DND-41 (cell line): ENCODE measurements around the gene ACKR3.

Source experiments
- ATAC-seq: fragments of 200-7000 bp; cut with Tn5 transposase; 3 replicates; pipeline ENCODE4 v1.9.1; 2021; ENCODE audit warnings: low read depth; ENCODE audit not compliant: insufficient read depth
- DNase-seq: peaks from one replicate; pipeline ENCODE4 v3.0.0-alpha.2; 2020
- H2AFZ ChIP-seq: 2 replicates; pipeline ENCODE4 v1.6.0; 2012; ENCODE audit warnings: low read depth, low read length
- H3K27ac ChIP-seq: 2 replicates; pipeline ENCODE4 v1.5.1; 2012; ENCODE audit warnings: low read length, inconsistent platforms
- H3K27me3 ChIP-seq: fragments of 200-600 bp; sonication (generic); 2 replicates; pipeline ENCODE4 v1.6.0; 2012; ENCODE audit warnings: low read length, mild to moderate bottlenecking, inconsistent platforms; ENCODE audit not compliant: insufficient read depth, poor library complexity
- H3K36me3 ChIP-seq: 2 replicates; pipeline ENCODE4 v1.5.1; 2012; ENCODE audit warnings: low read length, inconsistent platforms; ENCODE audit not compliant: insufficient read depth
- H3K4me1 ChIP-seq: 2 replicates; pipeline ENCODE4 v1.5.1; 2012; ENCODE audit warnings: mild to moderate bottlenecking, low read length; ENCODE audit not compliant: insufficient read depth
- H3K4me2 ChIP-seq: 2 replicates; pipeline ENCODE4 v1.6.0; 2012; ENCODE audit warnings: mild to moderate bottlenecking, moderate library complexity, low read length, inconsistent platforms; ENCODE audit not compliant: insufficient read depth
- H3K4me3 ChIP-seq, 2 experiments: fragments of 200-600 bp in 1 of 2; shearing (Covaris generic) in 1 of 2; 2 replicates each; pipeline ENCODE4 v1.5.1; 2012 to 2016; ENCODE audit warnings: inconsistent platforms in 2 of 2, low read length in 2 of 2, mild to moderate bottlenecking in 2 of 2, low read depth in 1 of 2, moderate library complexity in 1 of 2
- H3K79me2 ChIP-seq: 2 replicates; pipeline ENCODE4 v1.6.0; 2012; ENCODE audit warnings: low read length, inconsistent platforms; ENCODE audit not compliant: insufficient read depth
- H3K9ac ChIP-seq: 2 replicates; pipeline ENCODE4 v1.6.0; 2012; ENCODE audit warnings: low read depth, mild to moderate bottlenecking, inconsistent platforms, low read length, moderate library complexity
- H3K9me3 ChIP-seq: 2 replicates; pipeline ENCODE4 v1.5.1; 2012; ENCODE audit warnings: low read length, moderate library complexity, mild to moderate bottlenecking, inconsistent platforms; ENCODE audit not compliant: insufficient read depth, severe bottlenecking
- H4K20me1 ChIP-seq: 2 replicates; pipeline ENCODE4 v1.6.0; 2012; ENCODE audit warnings: low read length; ENCODE audit not compliant: insufficient read depth
- CTCF ChIP-seq: IDR thresholded peaks from 2 replicates; pipeline ENCODE4 v1.5.1; 2012; ENCODE audit warnings: borderline replicate concordance, low read length, moderate library complexity, mild to moderate bottlenecking; ENCODE audit not compliant: poor library complexity, severe bottlenecking; ENCODE audit errors: extremely low read depth
- EZH2 ChIP-seq: IDR thresholded peaks from 3 replicates; pipeline ENCODE4 v1.6.1; 2012; ENCODE audit warnings: borderline replicate concordance, low read depth, mild to moderate bottlenecking, moderate library complexity, low read length, inconsistent platforms; ENCODE audit not compliant: severe bottlenecking

The ACKR3 gene

DNA sequence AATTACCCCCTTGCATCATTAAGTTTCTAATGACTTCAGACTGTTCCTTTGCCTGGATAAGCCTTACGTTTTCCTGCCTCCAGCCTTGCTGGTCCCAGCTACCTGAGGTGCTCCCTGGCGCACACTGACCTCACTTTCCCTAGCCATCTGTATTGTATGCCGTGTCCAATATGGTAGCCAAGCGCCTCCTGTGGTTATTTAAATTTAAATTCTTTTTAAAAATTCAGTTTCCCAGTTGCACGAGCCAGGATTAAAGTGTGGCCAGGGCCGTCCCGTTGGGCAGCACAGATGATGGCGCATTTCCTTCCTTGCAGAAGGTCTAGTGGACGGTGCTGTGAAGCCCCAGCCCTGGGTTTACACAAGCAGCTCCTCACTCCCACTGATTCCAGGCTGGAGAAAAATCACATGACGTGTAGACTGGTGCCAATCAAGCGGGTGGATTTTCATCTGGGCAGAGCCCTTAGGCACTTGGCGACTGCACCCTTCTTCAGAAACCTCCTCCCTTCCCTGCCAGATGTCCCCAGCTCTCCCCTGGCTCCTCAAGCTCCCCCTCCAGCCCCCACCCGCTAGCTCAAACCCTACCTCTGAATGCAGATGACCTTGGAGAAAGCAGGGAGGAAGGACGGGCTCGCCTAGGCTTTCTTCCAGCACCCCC lies 33.9 kb downstream of the ACKR3 start:
- Histone ChIP-seq H3K27ac (no peak overlapping the region), H3K9me3 (no peaks in the 10 kb centered on the region), H3K4me1 (no peaks in the 10 kb centered on the region)

DNA sequence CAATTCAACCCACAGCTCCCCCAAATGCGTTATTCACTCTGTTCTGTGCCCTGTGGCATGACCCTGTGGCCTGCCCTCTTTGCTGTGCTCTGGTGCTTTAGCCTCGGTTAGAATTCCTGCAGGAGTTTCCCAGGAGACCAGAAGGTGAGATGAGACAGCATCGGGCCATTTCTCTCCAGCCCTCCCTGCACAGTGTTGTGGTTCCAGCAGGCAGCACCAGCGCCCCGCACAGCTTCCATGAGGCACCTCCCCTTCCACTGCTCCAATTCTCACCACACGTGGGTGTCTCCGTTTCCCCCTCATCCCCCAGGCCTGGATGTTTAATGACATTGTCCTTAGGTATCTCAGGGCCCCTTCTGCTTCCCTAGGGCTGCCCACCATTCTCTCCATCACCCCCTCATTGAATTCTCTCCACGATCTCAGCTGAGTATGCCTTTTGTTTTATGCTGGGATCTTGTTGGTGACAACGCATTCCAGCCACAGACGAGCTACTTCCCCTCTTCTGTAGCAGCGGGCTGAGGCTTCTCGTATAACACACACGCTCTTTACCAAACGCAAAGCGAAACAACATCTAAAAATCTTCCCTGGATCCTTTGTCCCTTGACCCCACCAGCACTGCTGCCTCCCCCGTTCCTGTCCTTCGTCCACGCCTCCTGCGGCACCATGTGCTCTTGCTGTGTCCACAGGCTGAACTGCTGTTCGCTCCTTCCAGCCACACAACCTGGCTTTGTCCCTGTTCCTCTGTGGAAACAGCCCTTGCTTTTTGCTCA lies 35.1 kb downstream of the ACKR3 start:
- no peak for ATAC-seq
- no peaks in the 10 kb centered on the region for H3K36me3 ChIP-seq
- no peaks in the 10 kb centered on the region for H3K4me1 ChIP-seq
- H3K9ac ChIP-seq: no peak overlapping the region
- no peak overlapping the region for H3K4me3 ChIP-seq
- H2AFZ ChIP-seq: no peak overlapping the region
- no peaks in the 10 kb centered on the region for H3K79me2 ChIP-seq
- no peak overlapping the region for H3K27ac ChIP-seq
- TF ChIP-seq EZH2: no peak
- TF ChIP-seq CTCF: no peak
- no peaks in the 10 kb centered on the region for H3K27me3 ChIP-seq
- no peaks in the 10 kb centered on the region for H3K9me3 ChIP-seq
- H4K20me1 ChIP-seq: no peaks in the 10 kb centered on the region
- H3K4me2 ChIP-seq: no peak overlapping the region
- no peak for DNase-seq

More for the DNA sequence above, 33.9 kb downstream of the ACKR3 start:
- DNase-seq: no peak
- ATAC-seq: no peak
- H3K9ac ChIP-seq: no peak overlapping the region
- no peaks in the 10 kb centered on the region for H3K27me3 ChIP-seq
- H3K4me2 ChIP-seq: no peak overlapping the region
- H3K79me2 ChIP-seq: no peaks in the 10 kb centered on the region
- H2AFZ ChIP-seq: no peak overlapping the region
- no peaks in the 10 kb centered on the region for H3K36me3 ChIP-seq
- TF ChIP-seq CTCF: no peak
- no peak for TF ChIP-seq EZH2
- H4K20me1 ChIP-seq: no peaks in the 10 kb centered on the region
- H3K4me3 ChIP-seq: no peak overlapping the region

DNA sequence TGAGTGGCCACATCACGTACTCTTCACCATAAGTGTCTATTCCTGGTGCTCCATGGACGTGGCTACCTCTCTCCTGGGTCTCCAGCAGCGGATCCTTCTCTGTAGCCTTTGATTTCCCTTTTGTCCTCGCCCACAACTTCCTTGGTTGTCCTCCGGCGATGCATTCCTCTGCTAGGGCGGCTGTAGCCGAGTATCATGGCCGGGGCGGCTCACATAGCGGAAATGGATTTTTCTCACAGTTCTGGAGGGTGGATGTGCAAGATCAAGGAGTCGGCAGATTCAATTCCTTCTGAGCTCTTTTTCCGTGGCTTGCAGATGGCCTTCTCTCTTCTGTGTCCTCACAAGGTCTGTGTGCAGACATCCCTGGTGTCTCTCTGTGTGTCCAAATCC lies 35.7 kb downstream of the ACKR3 start:
- Histone ChIP-seq H3K4me3 (no peak overlapping the region), H3K4me1 (no peaks in the 10 kb centered on the region), H3K4me2 (no peak overlapping the region), H3K9me3 (no peaks in the 10 kb centered on the region), H4K20me1 (no peaks in the 10 kb centered on the region), H3K36me3 (no peaks in the 10 kb centered on the region), H3K27me3 (no peaks in the 10 kb centered on the region), H2AFZ (no peak overlapping the region), H3K27ac (no peak overlapping the region), H3K79me2 (no peaks in the 10 kb centered on the region), H3K9ac (no peak overlapping the region)
- ATAC-seq (no peak), DNase-seq (no peak)
- no peak for TF ChIP-seq CTCF
- no peak for TF ChIP-seq EZH2
